Mesodermal cell (in vitro differentiated cells): ENCODE measurements around the gene PCYT1A.
A peak's percentile ranks its signal among the peaks of the same experiment; 100 is the strongest.

Experiments
- H3K27ac ChIP-seq: 2 replicates; pipeline ENCODE4 v1.7.0; 2013; ENCODE audit warnings: mild to moderate bottlenecking, low read depth, low read length, moderate library complexity; ENCODE audit not compliant: severe bottlenecking
- H3K36me3 ChIP-seq: 2 replicates; pipeline ENCODE4 v1.7.1; 2013; ENCODE audit warnings: mild to moderate bottlenecking, low read length, moderate library complexity; ENCODE audit not compliant: control insufficient read depth, insufficient read depth
- H3K4me1 ChIP-seq: one replicate; pipeline ENCODE4 v1.7.1; 2013; ENCODE audit warnings: mild to moderate bottlenecking, low read length; ENCODE audit not compliant: insufficient read depth, control insufficient read depth, poor library complexity, severe bottlenecking
- H3K4me3 ChIP-seq: 2 replicates; pipeline ENCODE4 v1.7.0; 2013; ENCODE audit warnings: low read length, control low read depth, mild to moderate bottlenecking; ENCODE audit not compliant: insufficient read depth, poor library complexity, severe bottlenecking; ENCODE audit errors: extremely low read depth
- H3K9me3 ChIP-seq: 2 replicates; pipeline ENCODE4 v1.7.1; 2013; ENCODE audit warnings: mild to moderate bottlenecking, low read length, moderate library complexity; ENCODE audit not compliant: control insufficient read depth
- WGBS, 2 experiments: methylation state at CpG; one replicate each; pipeline ENCODE4 v1.1.5; 2013; ENCODE audit warnings: missing lambda C conversion rate in 2 of 2; ENCODE audit not compliant: insufficient coverage in 2 of 2; 5-methylcytosine and 5-hydroxymethylcytosine counted together

PCYT1A gene

GRCh38 chr3:196236223-196236622 lies 51.3 kb downstream of the PCYT1A start:
- WGBS, 2 experiments: 93 to 99% methylated on average over 4 to 7 of the region's 8 CpGs
- no peak overlapping the region for H3K4me3 ChIP-seq
- H3K9me3 ChIP-seq: no peaks in the 10 kb centered on the region
- H3K27ac ChIP-seq: no peak overlapping the region
- peaks cover 62% of the 10 kb centered on the region for H3K36me3 ChIP-seq
- H3K4me1 ChIP-seq: no peaks in the 10 kb centered on the region

- Histone ChIP-seq H3K9me3 (no peaks in the 10 kb centered on the region), H3K4me3 (no peak overlapping the region), H3K4me1 (no peaks in the 10 kb centered on the region), H3K27ac (no peak overlapping the region), H3K36me3 (peaks cover 56% of the 10 kb centered on the region)
- WGBS, 2 experiments: 92 to 96% methylated on average over 11 to 12 of the region's 12 CpGs
Measured at GRCh38 chr3:196235452-196236122, 51.9 kb downstream of the PCYT1A start.

GRCh38 chr3:196232882-196233251 lies 54.7 kb downstream of the PCYT1A start:
- H3K4me1 ChIP-seq: no peaks in the 10 kb centered on the region
- 94 to 96% methylated on average over 6 to 8 of the region's 8 CpGs for WGBS, 2 experiments
- H3K4me3 ChIP-seq: no peak overlapping the region
- peaks cover 29% of the 10 kb centered on the region for H3K36me3 ChIP-seq
- H3K9me3 ChIP-seq: no peaks in the 10 kb centered on the region
- no peak overlapping the region for H3K27ac ChIP-seq

GRCh38 chr3:196232154-196232881 lies 55.2 kb downstream of the PCYT1A start:
- Histone ChIP-seq H3K36me3 (peaks cover 23% of the 10 kb centered on the region), H3K4me1 (no peaks in the 10 kb centered on the region), H3K4me3 (no peak overlapping the region), H3K9me3 (no peaks in the 10 kb centered on the region), H3K27ac (no peak overlapping the region)
- WGBS, 2 experiments: 95 to 97% methylated on average over 12 of the region's 12 CpGs

DNA sequence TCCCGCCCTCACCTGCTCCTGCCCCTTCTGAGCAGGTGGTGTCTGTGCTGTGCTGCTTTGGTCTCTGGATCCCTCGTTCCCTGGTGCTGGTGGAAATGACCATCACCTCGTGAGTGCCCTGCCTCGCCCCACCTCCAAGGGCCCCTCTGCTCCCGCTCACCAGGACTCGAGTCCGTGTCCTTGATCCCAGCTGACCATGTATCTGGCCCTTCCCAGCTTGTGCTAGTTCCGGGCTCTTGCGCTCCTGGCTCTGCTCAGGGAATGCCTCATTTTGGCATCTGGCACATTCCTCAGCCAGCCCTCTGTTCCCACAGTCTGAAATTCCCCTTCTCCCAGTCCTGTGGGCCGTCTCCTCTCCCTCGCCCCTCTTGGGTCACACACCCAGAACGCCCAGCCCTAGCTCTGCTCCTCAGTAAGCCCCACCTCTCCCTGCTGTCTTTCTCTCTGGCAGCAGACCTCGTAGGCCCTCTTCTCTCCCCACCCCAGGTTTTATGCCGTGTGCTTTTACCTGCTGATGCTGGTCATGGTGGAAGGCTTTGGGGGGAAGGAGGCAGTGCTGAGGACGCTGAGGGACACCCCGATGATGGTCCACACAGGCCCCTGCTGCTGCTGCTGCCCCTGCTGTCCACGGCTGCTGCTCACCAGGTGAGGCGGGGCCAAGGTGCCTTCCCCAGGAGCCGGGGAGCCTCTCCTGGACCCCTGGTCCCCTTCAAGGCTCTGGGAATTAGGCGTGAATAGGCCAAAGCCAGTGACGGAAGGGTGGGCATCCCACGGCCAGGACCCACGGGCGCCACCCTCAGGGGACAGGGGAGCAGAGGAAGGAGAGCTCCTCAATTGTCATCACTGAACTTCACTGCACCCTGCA lies 59.7 kb downstream of the PCYT1A start:
- H3K4me3 ChIP-seq: no peak overlapping the region
- WGBS, 2 experiments: 82 to 87% methylated on average over 18 to 21 of the region's 24 CpGs

GRCh38 chr3:196227121-196227561 lies 60.4 kb downstream of the PCYT1A start:
- 81 to 91% methylated on average over 10 to 14 of the region's 14 CpGs for WGBS, 2 experiments

More for the DNA sequence above, 59.7 kb downstream of the PCYT1A start:
- H3K36me3 ChIP-seq: no peaks in the 10 kb centered on the region
- H3K9me3 ChIP-seq: no peaks in the 10 kb centered on the region
- H3K4me1 ChIP-seq: no peaks in the 10 kb centered on the region
- peak overlapping the region; percentile 29 for H3K27ac ChIP-seq

GRCh38 chr3:196225763-196226364 lies 61.7 kb downstream of the PCYT1A start:
- H3K9me3 ChIP-seq: no peaks in the 10 kb centered on the region
- no peak overlapping the region for H3K4me3 ChIP-seq
- no peaks in the 10 kb centered on the region for H3K36me3 ChIP-seq
- H3K27ac ChIP-seq: no peak overlapping the region
- H3K4me1 ChIP-seq: no peaks in the 10 kb centered on the region
- WGBS, 2 experiments: 93 to 94% methylated on average over 13 to 15 of the region's 15 CpGs

More at GRCh38 chr3:196227121-196227561, 60.4 kb downstream of the PCYT1A start:
- H3K9me3 ChIP-seq: no peaks in the 10 kb centered on the region
- no peaks in the 10 kb centered on the region for H3K36me3 ChIP-seq
- no peak overlapping the region for H3K4me3 ChIP-seq
- peak overlapping the region; percentile 29 for H3K27ac ChIP-seq
- no peaks in the 10 kb centered on the region for H3K4me1 ChIP-seq

DNA sequence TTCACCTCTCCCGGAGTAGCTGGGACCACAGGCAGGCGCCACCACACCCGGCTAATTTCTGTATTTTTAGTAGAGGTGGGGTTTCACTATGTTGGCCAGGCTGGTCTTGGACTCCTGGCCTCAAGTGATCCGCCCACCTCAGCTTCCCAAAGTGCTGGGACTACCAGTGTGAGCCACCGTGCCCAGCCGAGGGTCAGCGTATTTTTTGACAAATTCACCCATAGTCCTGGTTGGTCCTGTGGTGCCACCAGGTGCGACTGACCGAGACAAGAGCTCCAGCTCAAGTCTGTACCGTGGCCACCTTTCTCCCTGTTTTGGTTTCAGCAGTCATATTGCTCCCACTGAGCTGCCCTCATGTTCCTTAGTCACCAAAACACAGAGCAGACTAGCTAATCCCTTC lies 62.4 kb downstream of the PCYT1A start:
- no peaks in the 10 kb centered on the region for H3K4me1 ChIP-seq
- WGBS, 2 experiments: 84 to 98% methylated on average over 5 to 7 of the region's 10 CpGs
- H3K36me3 ChIP-seq: no peaks in the 10 kb centered on the region
- no peak overlapping the region for H3K4me3 ChIP-seq
- H3K9me3 ChIP-seq: no peaks in the 10 kb centered on the region
- no peak overlapping the region for H3K27ac ChIP-seq

GRCh38 chr3:196222876-196223595 lies 64.5 kb downstream of the PCYT1A start:
- Histone ChIP-seq H3K36me3 (no peaks in the 10 kb centered on the region), H3K27ac (no peak overlapping the region), H3K4me1 (peaks cover 3% of the 10 kb centered on the region), H3K4me3 (no peak overlapping the region), H3K9me3 (no peaks in the 10 kb centered on the region)
- 83 to 85% methylated on average over 14 of the region's 19 CpGs for WGBS, 2 experiments

DNA sequence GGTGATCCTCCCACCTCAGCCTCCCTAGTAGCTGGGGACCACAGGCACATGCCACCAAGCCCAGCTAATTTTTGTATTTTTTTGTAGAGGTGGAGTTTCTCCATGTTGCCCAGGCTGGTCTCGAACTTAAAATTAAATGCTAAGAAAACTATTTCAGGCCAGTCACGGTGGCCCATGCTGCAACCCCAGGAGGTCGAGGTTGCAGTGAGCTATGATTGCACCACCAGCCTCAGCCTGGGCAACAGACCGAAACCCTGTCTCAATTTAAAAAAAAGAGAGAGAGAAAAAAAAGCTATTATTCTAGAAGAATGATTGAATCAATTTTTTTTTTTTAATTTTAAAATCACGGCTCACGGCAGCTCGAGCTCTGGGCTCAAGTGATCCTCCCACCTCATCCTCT lies 66.5 kb downstream of the PCYT1A start:
- H3K9me3 ChIP-seq: no peaks in the 10 kb centered on the region
- WGBS, 2 experiments: 92 to 98% methylated on average over 5 of the region's 7 CpGs

More for the DNA sequence above, 66.5 kb downstream of the PCYT1A start:
- no peak overlapping the region for H3K4me3 ChIP-seq
- no peaks in the 10 kb centered on the region for H3K36me3 ChIP-seq
- H3K4me1 ChIP-seq: peaks cover 3% of the 10 kb centered on the region
- H3K27ac ChIP-seq: no peak overlapping the region
